OCI-LY7 (cell line): Measurements from ENCODE around the gene HSPA6.
"Not testable (repeated sequence)": the region's sequence is repeated elsewhere in the genome, so short reads cannot be mapped to it uniquely, and the experiment has no call there.

ENCODE experiments used
- EZH2phosphoT487 ChIP-seq: fragments of 200-600 bp; sonication (generic); IDR thresholded peaks from 2 replicates; pipeline ENCODE4 v1.6.1; 2018; ENCODE audit warnings: low read depth, borderline replicate concordance, mild to moderate bottlenecking, mixed run types, antibody characterized with exemption, low read length, moderate library complexity, mixed read lengths
- TF ChIP-seq, protein P1 (sequence below): fragments of 200-600 bp; sonication (generic); conservative IDR thresholded peaks from 2 replicates; pipeline ENCODE4 v1.5.1; 2014; ENCODE audit warnings: mild to moderate bottlenecking, antibody characterized with exemption, low read length, moderate library complexity, mixed read lengths

DNA sequence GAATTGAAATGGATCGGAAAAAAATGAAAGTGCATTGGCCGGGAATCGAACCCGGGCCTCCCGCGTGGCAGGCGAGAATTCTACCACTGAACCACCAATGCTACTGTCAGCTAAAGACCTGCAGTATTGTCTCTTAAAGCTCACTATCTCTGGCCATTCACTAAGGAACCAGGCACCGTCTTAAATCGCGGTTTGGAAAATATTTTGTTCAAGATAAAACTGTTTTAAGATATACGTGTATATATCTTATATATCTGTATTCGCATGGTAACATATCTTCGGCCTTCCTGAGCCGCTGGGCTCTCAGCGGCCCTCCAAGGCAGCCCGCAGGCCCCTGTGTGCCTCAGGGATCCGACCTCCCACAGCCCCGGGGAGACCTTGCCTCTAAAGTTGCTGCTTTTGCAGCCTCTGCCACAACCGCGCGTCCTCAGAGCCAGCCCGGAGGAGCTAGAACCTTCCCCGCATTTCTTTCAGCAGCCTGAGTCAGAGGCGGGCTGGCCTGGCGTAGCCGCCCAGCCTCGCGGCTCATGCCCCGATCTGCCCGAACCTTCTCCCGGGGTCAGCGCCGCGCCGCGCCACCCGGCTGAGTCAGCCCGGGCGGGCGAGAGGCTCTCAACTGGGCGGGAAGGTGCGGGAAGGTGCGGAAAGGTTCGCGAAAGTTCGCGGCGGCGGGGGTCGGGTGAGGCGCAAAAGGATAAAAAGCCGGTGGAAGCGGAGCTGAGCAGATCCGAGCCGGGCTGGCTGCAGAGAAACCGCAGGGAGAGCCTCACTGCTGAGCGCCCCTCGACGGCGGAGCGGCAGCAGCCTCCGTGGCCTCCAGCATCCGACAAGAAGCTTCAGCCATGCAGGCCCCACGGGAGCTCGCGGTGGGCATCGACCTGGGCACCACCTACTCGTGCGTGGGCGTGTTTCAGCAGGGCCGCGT is at the start of gene HSPA6:
- TF ChIP-seq, protein P1, sequence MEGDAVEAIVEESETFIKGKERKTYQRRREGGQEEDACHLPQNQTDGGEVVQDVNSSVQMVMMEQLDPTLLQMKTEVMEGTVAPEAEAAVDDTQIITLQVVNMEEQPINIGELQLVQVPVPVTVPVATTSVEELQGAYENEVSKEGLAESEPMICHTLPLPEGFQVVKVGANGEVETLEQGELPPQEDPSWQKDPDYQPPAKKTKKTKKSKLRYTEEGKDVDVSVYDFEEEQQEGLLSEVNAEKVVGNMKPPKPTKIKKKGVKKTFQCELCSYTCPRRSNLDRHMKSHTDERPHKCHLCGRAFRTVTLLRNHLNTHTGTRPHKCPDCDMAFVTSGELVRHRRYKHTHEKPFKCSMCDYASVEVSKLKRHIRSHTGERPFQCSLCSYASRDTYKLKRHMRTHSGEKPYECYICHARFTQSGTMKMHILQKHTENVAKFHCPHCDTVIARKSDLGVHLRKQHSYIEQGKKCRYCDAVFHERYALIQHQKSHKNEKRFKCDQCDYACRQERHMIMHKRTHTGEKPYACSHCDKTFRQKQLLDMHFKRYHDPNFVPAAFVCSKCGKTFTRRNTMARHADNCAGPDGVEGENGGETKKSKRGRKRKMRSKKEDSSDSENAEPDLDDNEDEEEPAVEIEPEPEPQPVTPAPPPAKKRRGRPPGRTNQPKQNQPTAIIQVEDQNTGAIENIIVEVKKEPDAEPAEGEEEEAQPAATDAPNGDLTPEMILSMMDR = not testable (repeated sequence)
- TF ChIP-seq EZH2phosphoT487 = not testable (repeated sequence)
